ENCODE measurements around the gene ALPP.
"Not testable (repeated sequence)": the region's sequence is repeated elsewhere in the genome, so short reads cannot be mapped to it uniquely, and the experiment has no call there.

Gene ALPP

DNA sequence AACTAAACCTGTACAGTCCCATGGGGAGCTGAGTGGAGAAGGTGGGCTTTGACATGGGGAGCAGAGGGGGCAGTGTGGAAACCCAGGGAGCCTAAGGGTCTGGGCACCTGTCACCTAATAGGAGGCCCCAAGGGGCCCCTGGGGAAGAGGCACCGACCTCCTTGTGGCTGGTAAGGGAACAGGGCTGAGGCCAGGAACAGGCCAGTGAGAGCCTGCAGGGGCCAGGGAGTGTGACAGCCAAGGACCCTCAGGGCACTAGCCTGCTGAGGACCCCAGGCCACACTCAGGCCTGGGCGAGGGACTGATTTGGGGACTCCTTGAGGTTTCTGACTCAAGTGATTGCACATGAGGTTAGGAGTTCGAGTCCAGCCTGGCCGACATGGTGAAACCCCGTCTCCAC lies 24.5 kb upstream of the ALPP start:
- DNase-seq (ENCODE audit: low read depth, low spot score) = no peak
- H3K4me3 ChIP-seq (ENCODE audit: low read length) = no peak overlapping the region

DNA sequence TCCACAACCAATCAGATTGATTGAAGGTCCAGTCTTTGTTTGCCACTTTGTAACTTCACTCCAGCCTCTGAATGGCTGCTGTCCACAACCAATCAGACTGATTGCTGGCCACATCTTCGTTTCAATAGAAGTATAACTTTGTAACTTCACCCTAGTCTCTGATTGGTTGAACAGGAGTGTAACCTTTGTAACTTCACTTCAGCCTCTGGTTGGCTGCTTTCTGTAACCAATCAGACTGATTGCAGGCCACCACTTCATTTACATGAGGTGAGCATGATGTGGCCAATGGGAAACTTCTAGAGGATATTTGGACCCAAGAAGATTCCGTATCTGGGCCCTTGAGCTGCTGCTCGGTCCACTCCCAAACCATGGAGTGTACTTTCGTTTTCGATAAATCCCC lies 16.9 kb upstream of the ALPP start:
- no peak for DNase-seq (ENCODE audit: low read depth, low spot score)
- H3K4me3 ChIP-seq (ENCODE audit: low read length) = no peak overlapping the region

DNA sequence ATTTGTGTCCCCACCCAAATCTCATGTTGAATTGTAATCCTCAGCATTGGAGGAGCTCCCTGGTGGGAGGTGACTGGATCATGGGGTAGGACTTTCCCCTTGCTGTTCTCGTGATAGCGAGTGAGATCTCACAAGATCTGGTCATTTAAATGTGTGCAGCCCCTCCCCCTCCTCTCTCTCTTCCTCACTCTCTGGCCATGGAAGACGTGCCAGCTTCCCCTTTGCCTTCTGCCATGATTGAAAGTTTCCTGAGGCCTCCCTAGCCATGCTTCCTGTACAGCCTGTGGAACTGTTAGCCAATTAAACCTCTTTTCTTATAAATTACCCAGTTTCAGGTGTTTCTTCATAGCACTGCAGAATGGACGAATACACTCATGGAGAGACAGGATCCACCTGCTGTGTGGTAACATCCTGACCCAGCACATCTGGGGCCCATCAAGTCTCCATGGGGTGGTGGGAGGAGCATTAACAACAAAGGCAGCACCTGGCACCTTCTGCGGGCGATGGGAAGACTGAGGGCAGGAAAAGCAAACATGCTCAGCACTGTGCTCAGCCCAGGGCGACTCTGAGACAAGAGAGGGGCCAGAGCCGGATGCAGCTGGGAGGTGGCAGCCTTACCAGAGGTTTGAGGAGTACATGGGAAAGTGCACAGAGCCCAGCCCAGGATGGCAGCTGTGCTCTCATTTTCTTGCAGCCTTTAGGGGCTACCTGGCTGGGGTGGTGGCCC lies 16.2 kb upstream of the ALPP start:
- peak; percentile 89 for DNase-seq (ENCODE audit: low read depth, low spot score)
- no peak overlapping the region for H3K4me3 ChIP-seq (ENCODE audit: low read length)

DNA sequence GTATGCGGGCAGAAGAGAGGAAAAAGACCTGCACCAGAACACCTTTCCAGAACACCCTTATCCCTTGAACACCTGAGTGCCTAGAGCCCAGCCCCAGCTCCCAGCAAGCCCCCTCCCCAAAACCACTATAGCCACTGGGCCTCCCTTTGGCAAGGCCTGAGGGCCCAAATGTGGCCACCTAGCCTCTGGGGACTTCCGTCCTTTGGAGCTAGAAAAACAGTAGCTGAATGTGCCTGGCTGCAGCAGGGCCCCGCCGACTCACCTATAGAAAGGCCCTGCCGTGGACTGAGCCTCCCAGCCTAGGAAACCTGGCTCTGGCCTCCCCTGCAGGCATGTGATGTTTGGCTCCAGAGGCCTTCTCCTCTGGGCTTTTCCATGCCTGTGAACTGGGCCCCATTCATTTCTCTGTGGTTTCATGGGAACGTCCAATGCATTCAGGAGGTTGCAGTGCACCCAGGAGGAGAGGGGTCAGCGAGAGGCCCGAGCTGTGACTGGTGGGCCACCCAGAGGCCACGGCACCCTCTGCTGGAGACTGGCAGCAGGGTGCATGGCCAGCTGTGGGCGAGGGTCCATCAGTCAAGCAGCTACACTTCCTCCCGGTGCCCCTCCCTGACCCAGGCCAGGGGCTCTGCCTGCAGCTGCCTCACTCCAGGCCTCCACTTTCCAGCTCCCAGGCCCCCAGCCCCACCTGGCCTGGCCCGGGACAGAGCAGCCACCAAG lies 15.3 kb upstream of the ALPP start:
- not testable (repeated sequence) for DNase-seq (ENCODE audit: low read depth, low spot score)
- H3K4me3 ChIP-seq (ENCODE audit: low read length) = peak overlapping the region; percentile 25

DNA sequence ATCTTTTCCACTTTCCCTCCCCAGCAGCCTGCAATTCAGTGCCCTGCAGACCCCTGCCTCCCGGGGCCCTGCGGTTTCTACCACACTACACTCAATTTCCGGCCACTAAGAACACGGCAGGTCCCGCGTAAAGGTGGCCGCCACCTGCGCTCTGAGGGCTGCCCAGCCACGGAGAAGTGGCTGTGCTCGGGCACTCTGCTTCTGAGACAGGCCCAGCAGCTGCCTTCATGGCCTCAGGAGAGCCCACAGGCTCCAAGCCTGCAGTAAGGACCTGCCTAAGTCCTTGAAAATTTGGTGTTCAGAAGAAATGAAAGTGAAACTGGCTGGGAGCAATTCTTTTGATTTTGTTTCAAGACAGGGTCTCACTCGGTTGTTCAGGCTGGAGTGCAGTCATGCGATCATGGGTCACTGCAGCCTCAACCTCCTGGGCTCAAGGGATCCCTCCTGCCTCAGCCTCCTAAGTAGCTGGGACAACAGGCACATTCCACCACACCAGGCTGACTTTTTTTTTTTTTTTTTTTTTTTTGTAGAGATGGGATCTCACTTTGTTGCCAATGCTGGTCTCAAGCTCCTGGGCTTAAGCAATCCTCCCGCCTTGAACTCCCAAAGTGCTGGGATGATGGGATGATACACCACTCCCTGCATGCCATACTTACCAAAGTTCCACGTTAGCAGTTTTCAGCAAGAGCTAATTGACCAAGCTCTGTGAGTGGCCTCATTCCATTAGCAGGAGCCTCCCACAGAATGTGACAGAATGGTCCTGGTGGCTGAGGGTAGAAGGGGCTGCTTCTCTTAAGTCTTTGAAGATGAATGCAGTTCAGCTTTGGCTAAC lies 14.6 kb upstream of the ALPP start:
- peak overlapping the region; percentile 25 for H3K4me3 ChIP-seq (ENCODE audit: low read length)
- peak; percentile 74 for DNase-seq (ENCODE audit: low read depth, low spot score)

DNA sequence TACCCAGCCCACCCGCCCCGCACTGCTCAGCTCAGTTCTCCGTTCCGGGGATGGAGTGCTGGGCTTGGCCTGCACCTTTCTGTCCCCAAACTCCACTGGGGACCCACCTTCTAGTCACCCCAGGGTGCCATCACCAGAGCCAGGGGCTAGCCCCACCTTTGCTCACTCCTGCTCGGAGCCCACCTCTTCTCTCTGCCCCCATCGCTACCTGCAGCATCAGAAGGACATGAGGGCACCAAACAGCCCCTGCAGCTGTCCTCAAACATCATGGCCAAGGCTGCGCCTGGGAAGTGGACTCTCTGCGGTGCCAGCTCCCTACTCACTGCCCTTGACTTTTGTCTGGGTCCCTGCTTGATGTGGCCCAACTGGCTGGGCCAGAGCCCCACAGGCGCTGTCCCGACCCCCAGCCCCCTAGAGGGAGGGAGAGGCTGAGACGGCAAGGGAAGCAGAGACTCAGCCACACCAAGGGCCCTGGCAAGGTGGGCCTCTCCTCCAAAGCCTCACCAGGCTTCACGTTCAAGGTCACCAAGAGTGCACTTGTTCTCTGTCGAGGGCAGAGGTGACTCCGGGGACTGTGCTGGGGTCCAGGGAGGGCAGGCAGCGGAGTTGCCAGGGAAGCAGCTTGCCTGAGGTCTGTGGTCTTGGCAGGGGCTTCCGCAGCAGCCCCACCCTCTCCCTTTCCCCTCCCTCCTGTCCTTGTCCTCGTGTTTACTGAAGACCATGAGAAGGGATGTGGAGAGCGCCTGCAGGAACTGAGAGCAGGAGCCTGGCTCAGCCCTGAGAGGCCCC lies 13.6 kb upstream of the ALPP start:
- H3K4me3 ChIP-seq (ENCODE audit: low read length); DNase-seq (ENCODE audit: low read depth, low spot score): not testable (repeated sequence)

DNA sequence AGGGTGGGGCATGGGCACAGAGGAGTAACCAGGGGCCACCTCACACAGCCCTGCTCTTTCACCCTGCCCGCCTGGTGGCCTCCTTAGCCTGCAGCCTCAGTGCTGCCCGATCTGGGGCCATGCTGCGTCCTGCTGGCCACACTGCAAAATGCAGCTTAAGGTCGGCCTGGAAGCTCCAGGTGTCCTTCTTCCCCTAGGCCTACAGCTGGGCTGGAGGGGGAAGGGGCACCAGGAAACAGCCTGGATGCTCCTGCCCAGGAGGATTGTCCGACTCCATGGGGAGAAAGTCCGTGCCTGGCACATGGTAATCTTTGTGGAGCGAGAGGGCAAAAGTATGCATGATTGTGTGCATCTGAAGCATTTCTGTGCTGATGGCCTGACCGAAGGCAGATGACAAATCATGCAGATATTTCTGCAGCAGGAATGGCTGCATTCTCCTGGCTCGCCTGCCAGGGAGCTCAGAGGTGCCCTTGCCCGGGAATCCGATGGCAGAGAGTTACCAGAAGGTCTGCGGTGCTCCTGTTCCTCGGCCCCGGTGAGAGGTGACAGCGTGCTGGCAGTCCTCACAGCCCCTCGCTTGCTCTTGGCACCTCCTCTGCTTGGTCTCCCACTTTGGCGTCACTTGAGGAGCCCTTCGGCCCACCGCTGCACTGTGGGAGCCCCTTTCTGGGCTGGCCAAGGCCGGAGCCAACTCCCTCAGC lies 12.8 kb upstream of the ALPP start:
- H3K4me3 ChIP-seq (ENCODE audit: low read length) = no peak overlapping the region
- DNase-seq (ENCODE audit: low read depth, low spot score) = no peak

DNA sequence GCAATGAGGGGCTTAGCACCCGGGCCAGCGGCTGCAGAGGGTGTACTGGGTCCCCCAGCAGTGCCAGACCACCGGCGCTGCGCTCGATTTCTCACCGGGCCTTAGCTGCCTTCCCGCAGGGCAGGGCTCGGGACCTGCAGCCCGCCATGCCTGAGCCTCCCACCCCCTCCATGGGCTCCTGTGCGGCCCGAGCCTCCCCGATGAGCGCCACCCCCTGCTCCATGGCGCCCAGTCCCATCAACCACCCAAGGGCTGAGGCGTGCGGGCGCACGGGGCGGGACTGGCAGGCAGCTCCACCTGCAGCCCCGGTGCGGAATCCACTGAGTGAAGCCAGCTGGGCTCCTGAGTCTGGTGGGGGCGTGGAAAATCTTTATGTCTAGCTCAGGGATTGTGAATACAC lies 12.1 kb upstream of the ALPP start:
- DNase-seq (ENCODE audit: low read depth, low spot score); H3K4me3 ChIP-seq (ENCODE audit: low read length): not testable (repeated sequence)

DNA sequence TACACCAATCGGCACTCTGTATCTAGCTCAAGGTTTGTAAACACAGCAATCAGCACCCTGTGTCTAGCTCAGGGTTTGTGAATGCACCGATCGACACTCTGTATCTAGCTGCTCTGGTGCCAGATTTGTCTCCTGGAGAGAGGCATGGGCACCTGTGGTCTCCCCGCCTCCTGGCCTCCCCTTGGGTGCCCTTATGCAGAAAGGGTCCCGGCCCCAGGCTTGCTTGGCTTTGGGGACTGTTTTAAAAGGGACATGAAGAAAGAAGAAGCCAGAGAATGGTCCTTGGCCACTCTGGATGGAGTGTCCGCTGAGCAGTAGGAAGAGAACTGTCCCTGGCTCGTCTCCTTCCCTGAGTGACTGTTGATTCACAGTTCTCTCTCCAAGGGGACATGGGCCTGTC lies 11.5 kb upstream of the ALPP start:
- H3K4me3 ChIP-seq (ENCODE audit: low read length) = no peak overlapping the region
- no peak for DNase-seq (ENCODE audit: low read depth, low spot score)

DNA sequence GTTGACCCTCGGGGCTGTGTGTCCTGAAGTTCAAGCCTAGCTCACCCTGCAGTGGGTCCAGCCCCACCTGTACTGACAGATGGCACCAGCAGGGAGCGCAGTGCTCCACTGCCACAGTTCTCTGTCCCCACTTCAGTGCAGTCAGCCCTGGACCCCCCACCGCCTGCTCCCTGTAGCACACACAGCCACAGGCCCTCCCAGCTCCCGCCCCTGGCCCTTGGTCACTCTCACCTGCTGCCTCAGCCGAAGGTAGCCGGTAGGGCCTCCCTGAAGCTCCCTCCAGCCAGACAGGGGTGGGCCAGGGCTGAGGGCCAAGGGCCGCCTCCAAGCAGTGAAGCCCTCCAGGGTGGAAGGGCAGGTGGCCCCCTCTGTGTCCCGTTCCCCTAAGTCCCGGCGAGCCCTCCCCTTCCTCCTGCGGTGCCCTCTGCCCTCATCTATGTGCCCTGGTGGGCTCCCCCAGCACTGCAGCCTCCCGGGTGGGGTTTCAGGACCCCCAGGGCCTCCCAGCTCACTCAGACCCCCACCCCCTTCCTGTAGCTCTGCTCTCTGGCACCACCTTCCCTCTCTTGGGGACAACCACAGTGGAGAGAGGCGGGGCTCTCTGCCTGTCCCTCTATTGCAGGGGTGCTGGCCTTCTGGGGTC lies 10.8 kb upstream of the ALPP start:
- DNase-seq (ENCODE audit: low read depth, low spot score) = no peak
- H3K4me3 ChIP-seq (ENCODE audit: low read length) = no peak overlapping the region

DNA sequence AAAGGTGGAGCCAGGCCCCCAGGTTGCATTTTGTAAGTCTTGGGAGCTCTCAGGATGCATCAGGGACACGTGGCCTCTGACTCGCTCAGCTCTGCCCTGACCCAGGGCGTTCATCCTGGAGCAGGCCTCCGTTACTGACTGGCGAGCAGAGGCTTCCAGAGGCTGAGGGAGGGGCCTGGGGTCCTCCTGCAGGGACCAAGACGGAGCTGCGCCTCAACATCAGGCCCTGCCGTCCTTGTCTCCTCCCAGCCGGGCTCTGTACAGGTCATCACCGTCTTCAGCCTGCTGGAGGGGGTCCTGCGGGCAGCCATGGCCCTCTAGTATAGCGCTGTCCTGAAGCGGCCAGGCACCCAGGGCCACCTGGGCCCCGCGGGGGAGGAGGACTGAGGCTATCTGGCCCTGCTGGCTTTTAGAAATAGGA lies 10.2 kb upstream of the ALPP start:
- no peak overlapping the region for H3K4me3 ChIP-seq (ENCODE audit: low read length)
- DNase-seq (ENCODE audit: low read depth, low spot score) = no peak

DNA sequence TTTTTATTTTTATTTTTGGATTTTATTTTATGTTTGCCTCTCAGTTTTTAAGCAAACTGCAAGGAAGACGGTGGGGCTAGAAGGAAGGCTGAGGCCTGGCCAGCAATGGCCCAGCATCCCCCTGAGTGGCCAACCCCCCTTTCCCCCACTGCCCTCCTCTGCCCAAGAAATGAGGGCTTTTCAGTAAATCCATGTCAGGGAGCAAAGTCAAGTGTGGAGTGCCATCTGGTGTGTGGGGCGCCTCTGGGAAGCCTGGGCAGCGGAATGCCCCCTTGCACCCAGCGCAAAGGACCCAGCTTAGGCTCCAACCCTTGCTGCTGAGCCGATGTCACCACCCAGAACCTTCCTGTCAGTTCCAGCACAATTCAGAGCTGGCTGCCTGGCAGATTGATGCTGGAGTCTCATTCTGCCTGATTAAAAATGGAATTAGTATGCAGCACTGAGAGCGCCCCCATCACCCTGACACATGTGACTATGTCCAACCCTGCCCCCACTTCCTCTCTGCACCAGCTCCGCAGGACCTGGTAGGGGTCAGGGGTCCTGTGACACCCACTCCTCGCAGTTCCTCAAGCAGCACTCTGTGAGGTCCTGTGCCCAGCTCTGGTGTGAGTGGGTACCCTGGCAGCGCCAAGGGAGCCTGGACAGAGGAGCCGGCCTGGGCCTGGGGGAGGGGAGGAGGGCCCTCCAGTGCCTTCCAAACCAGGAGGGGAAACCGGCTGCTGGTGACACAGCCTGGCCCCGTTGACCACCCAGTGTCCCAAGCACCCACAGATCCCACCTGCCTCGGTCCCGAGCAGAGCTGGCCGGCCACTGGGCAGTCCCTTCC lies 9.2 kb upstream of the ALPP start:
- no peak for DNase-seq (ENCODE audit: low read depth, low spot score)
- H3K4me3 ChIP-seq (ENCODE audit: low read length) = no peak overlapping the region

DNA sequence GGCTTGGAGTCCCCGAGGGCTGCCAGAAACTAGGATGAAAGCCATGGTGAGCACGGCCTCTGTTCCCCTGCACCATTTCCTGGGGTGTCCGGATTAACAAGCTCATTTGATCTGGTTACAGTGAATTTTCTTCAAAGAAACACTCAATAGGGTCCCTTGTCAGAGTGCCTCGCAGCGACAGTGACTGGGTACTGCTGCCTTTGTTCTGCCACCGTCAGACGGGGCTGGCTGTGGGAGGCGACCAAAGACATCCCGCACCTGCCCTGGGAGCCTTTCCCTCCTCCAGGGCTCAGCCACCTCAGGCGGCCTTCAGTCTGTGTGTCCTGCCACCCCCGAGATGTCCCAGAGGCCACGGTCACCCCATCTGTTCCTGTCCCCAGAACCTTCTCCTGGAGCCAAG lies 8.5 kb upstream of the ALPP start:
- DNase-seq (ENCODE audit: low read depth, low spot score) = peak; percentile 15
- not testable (repeated sequence) for H3K4me3 ChIP-seq (ENCODE audit: low read length)

DNA sequence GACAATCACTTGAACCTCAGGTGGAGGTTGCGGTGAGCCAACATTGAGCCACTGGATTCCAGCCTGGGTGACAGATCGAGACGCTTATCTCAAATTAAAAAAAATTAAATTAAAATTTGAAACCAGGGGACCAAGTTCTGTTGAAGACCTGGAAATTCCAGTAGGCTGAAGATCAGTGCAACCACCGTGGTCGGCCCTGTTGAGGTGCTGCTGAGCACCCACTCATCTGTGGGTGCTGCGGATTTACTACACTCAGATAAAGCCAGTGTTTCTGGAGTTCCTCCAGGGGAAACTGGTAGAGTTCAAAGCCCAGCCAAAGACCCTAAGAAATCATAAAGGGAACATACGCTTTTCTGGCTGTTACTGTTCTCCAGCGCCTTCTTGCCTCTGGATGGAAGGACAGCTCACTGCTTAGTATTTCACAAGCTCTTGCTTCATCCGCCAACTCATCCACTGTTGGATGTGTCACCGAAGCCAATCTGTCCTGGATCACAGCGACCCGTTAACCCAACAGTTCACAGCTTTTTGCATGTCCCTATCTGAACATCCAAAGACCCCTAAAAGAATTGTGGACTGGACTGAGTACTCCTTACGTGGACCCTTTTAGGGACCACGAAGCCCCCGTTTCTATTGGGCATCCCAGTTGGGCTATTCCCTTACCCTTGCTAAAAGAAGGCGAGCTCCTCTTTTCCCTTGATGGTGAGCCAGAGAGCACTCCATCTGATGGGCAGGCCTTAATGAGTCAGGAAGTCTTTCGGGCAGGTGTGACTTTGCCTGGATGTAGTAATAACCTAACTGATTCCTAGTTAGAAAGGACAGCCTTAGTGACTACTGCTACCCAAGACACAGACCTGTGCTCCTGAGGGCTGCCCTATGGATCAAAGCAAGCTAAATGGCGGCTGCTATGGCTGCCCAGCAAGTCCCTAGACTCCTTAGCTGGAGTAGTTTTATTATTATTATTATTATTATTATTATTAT lies 6.0 kb upstream of the ALPP start:
- no peak overlapping the region for H3K4me3 ChIP-seq (ENCODE audit: low read length)
- no peak for DNase-seq (ENCODE audit: low read depth, low spot score)

DNA sequence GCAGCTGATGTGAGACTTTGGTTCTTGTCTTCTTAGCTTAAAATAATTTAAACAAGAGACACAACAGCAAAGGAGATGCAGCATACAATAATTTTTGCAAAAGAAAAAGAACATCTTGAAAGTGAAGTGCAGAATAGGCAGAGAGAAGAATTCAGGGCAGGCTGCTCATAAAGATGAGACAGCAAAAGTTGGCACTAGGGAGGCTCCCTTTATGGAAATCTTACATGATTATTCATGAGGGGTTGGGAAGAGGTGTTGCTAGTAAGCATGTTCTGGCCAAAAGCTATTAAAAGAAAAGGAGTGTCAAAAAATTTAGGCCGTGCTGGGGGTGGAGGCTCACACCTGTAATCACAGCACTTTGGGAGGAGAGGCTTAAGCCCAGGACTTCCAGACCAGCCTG lies 4.2 kb upstream of the ALPP start:
- DNase-seq (ENCODE audit: low read depth, low spot score) = no peak

DNA sequence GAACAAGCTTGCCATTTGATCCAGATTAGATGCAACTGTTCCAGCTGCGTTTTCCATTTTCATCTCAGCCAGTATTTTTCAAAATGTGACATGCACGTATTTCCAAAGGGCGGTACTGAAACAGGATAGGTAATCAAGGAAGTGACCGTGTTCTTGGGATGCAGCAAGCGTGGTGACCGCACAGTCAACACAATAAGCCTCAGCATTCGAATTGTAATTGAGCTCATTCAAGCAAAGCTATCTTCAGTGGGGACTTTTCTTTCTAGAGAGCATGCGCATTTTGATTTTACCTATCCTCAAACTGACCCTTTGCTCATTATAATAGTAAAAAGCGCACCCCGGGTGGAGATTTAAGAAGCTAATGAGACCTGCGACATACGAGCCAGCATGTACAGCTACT lies 3.4 kb upstream of the ALPP start:
- no peak overlapping the region for H3K4me3 ChIP-seq (ENCODE audit: low read length)
- no peak for DNase-seq (ENCODE audit: low read depth, low spot score)

More for the DNA sequence above, 4.2 kb upstream of the ALPP start:
- no peak overlapping the region for H3K4me3 ChIP-seq (ENCODE audit: low read length)
